CD4-positive, alpha-beta T cell treated with Interleukin-6 for 4 hours (primary cell): Measurements from ENCODE around the gene STRN3.

Experiments
- DNase-seq: peaks from one replicate; pipeline ENCODE4 v3.0.0-alpha.2; 2020; ENCODE audit warnings: mixed read lengths

STRN3 gene

GRCh38 chr14:30864934-30865333 is 161.2 kb downstream of the STRN3 start:
- DNase-seq: no peak

DNA sequence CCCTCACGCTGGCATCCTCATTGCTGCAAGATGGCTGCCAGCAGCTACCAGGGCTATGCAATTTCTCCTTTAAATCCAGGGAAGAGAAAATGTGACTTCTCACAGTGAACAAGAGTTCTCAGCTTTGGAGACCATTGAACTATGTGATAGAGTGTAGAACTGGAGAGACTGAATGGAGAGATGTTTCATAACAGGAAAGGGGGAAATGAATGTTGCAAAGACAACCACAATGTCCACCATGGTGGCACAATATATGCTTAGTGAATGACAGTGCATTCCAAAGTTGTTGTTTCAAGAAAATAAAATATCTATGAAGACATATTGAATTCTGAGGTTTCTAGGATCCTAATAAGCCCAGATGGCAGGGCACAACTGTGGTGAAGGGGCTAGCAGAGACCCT is 165.0 kb downstream of the STRN3 start:
- DNase-seq: no peak

DNA sequence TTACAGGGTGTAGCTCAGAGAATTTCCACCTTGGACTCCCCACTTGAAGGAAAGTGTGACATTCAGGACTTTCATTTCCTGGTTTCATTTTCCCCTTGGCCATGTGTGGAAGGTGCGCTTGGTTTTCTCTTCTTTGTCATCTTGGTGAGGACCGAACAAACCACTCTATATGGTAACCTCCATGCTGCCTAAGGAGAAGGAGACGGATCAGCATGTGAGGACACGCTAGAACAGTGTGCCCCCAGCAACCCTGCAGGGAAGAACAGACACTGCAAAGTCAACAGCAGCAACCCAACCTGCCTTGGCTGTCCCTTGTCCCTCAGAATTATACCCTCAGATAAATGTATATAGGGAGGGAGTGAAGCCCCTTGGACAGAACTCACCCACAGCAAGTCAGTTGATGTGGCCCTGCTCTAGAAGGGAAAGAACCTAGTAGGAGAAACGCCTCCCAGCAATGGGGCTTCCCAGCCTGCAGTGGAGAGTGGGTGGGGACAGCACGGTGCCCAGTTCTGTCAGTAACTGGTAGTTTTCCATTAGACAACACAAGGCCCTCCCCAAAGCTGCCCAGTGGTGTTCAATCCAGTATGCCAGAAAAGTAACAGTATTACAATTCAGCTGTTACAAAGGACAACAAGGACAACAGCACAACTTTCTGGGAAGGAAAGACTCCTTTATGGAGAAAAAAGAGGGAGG is 170.7 kb downstream of the STRN3 start:
- no peak for DNase-seq

DNA sequence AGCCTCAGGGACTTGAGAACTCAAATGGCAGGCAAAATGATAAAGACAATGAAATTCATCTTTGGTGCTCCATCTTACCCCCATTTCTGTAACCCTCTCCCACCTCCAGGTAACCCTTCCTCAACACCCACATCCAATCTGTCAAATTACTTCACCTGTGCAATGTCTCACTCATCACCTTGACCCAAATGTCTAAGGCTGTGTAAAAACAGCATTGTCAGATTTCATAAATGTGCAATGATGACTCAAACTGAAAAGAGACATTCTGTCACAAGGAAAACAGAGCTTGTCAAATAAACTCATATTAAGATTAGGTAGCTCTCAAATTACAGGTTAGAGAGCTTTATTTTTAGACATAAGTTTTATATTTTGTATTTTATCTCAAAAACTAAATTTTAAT is 171.7 kb downstream of the STRN3 start:
- no peak for DNase-seq

DNA sequence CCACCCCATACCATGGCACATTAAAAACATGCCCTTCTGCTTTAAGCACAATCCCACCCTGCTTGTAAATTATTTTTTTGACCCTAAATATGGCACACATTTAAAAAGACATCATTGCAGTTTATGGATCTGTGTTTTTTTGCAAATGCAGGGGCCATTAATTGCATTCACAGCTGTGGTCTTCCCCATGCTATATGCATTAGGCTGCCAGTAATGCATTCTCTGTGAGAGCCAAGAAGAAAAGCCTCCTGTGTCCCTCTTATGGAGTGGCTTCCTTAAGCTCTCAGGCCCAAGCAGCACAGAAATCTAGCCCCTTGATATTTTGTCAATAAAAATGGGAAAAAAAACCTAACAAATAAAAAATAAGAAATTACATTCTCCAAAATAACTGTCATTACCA is 172.2 kb downstream of the STRN3 start:
- no peak for DNase-seq

DNA sequence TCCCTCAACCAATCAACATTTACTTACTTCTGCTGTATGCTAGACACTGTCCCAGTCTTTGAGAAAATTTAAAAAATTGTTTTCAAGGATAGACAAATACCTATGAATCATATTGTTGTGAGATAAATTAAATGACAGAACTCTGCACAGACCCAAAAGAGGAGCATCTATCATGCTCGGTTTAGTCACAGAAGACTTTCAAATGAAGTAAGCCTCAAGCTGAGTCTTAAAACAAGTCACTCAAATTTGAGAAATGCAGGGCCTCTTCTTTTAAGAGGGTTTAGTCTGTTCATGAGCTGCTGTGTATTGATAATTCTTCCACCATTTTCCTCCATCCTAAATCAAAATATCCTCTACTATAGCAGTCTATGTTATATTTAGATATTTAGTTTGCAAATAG is 176.2 kb downstream of the STRN3 start:
- DNase-seq: no peak

DNA sequence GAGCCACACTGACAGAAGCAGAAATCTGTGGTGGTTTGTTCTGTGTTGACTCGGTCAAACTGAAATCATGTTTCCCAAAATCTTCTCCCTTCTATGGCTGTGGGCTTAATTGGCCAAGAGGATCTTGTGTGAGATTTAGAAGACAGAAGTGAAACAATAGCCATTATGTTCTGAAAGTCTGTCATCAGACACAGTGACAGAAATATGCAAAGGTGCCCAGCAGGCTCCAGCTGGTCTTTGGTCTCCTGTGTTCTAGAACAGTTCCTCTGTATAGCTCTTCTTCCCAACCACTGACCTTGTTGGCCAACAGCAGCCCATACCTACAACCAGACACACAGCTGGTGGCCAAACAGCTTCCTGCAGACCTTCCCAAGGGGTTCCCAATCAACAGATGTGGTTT is 176.8 kb downstream of the STRN3 start:
- DNase-seq: no peak

DNA sequence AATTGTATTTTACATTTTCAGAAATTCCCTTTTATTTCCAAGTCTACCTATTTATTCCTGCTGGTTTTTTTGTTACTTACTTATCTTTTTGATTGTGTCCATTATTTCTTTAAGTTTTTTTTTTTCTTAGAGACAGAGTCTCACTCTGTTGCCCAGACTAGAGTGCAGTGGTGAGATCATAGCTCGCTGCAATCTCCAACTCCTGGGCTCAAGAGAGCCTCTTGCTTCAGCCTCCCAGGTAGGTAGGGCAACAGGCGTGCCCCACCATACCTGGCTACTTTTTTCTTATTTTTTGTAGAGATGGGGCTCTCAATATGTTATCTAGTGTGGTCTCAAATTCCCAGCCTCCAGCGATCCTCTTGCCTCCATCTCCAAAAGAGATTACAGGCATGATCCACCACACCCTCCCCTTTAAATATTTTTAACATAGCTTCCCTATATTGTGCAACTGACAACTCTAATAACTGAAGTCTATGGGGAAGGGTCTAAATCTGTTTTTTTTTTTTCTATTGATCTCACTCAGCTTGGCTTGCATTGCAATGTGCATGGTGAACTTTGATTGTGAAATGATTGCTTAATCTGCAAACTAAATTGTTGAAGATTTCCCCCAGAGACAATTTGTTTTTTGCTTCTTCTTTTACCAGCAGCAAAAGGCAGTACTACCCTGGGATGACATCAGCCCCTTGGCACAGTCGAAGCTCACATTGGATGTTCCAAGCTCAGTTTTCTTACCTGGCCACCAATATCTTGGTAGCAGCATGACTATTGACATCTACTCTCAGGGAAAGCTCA is 177.5 kb downstream of the STRN3 start:
- DNase-seq: no peak
